Panc1 (cell line): ENCODE results near the gene SLC4A4.

Experiments used
- CTCF ChIP-seq: fragments of 450-650 bp; IDR thresholded peaks from 2 replicates; pipeline ENCODE4 v1.5.1; 2017; ENCODE audit warnings: mild to moderate bottlenecking
- POLR2AphosphoS5 ChIP-seq: IDR thresholded peaks from 2 replicates; pipeline ENCODE4 v1.6.1; 2012; ENCODE audit warnings: mild to moderate bottlenecking, low read depth, low read length, moderate library complexity
- TCF7L2 ChIP-seq: IDR thresholded peaks from 2 replicates; pipeline ENCODE4 v1.6.1; 2011; ENCODE audit warnings: mild to moderate bottlenecking, low read depth, low read length, inconsistent platforms

GRCh38 chr4:71472946-71473345 is 134.1 kb downstream of the SLC4A4 start:
- TF ChIP-seq CTCF (no peak), TCF7L2 (no peak), POLR2AphosphoS5 (no peak)
